Activated CD8-positive, alpha-beta memory T cell treated with anti-CD3 and anti-CD28 coated beads, Interleukin-2, amount 50 U/mL, for 1 hour (primary cell): ENCODE results near the gene MRM3.
"Not testable (repeated sequence)": the region's sequence is repeated elsewhere in the genome, so short reads cannot be mapped to it uniquely, and the experiment has no call there.

Source experiments
- DNase-seq: peaks from one replicate; pipeline ENCODE4 v3.0.0-alpha.2; 2020; ENCODE audit errors: extremely low read depth

MRM3 gene

GRCh38 chr17:755319-755961 lies 26.7 kb upstream of the MRM3 start:
- DNase-seq = not testable (repeated sequence)

- not testable (repeated sequence) for DNase-seq
Measured at GRCh38 chr17:756010-756567, 26.1 kb upstream of the MRM3 start.

GRCh38 chr17:759964-760363 lies 22.2 kb upstream of the MRM3 start:
- no peak for DNase-seq

- no peak for DNase-seq
Measured at GRCh38 chr17:760371-760770, 21.8 kb upstream of the MRM3 start.

- DNase-seq = no peak
Measured at GRCh38 chr17:767076-767475, 15.1 kb upstream of the MRM3 start.

- DNase-seq = no peak
Measured at GRCh38 chr17:773016-773415, 9.1 kb upstream of the MRM3 start.

GRCh38 chr17:773467-774312 lies 8.5 kb upstream of the MRM3 start:
- DNase-seq = no peak

- no peak for DNase-seq
Measured at GRCh38 chr17:774313-774584, 7.9 kb upstream of the MRM3 start.

- DNase-seq = no peak
Measured at GRCh38 chr17:778096-778495, 4.1 kb upstream of the MRM3 start.

- DNase-seq = no peak
Measured at GRCh38 chr17:784143-784542, 2.0 kb downstream of the MRM3 start.

- not testable (repeated sequence) for DNase-seq
Measured at GRCh38 chr17:785901-786300, 3.7 kb downstream of the MRM3 start.

- no peak for DNase-seq
Measured at GRCh38 chr17:787641-788221, 5.6 kb downstream of the MRM3 start.

- DNase-seq = no peak
Measured at GRCh38 chr17:788551-788950, 6.4 kb downstream of the MRM3 start.

- no peak for DNase-seq
Measured at GRCh38 chr17:789160-789840, 7.1 kb downstream of the MRM3 start.

GRCh38 chr17:789931-790873 lies 8.0 kb downstream of the MRM3 start:
- not testable (repeated sequence) for DNase-seq

GRCh38 chr17:790874-791247 lies 8.7 kb downstream of the MRM3 start:
- not testable (repeated sequence) for DNase-seq

- no peak for DNase-seq
Measured at GRCh38 chr17:791829-792228, 9.7 kb downstream of the MRM3 start.

- DNase-seq = no peak
Measured at GRCh38 chr17:792277-792676, 10.1 kb downstream of the MRM3 start.

GRCh38 chr17:794876-795275 lies 12.7 kb downstream of the MRM3 start:
- no peak for DNase-seq

- no peak for DNase-seq
Measured at GRCh38 chr17:795276-795675, 13.1 kb downstream of the MRM3 start.

GRCh38 chr17:795721-796120 lies 13.6 kb downstream of the MRM3 start:
- DNase-seq = no peak
